Measurements from ENCODE around the gene LRP1B.
"Not testable (repeated sequence)": the region's sequence is repeated elsewhere in the genome, so short reads cannot be mapped to it uniquely, and the experiment has no call there.

The LRP1B gene

GRCh38 chr2:141226560-141226959, 904.3 kb downstream of the LRP1B start:
- peak; percentile 4 for DNase-seq

GRCh38 chr2:141207036-141207385, 923.8 kb downstream of the LRP1B start:
- DNase-seq: no peak

DNA sequence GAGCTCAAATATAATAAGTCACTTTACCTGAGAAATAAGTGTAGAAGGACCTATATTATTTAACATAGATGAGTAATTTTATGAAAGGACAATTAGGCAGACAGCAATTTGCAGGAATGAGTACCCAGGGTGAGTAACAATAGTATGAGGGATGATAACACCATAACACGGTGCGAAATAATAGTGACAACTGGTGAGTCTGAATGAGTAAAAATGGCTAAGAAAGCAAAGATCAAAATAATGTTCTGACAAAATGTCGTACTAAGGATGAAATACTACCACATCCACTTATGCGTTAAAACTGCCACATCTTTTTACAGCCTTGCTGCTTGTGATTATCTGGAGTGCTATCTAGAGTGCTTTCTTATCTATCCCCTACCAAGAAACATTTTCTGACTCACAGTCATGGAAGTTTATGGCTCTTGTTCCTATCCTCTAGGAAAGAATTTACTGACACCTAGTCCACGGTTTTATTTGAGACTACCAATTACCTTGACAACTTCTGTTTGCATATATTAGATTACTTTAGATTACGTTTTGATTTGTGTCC, 929.7 kb downstream of the LRP1B start:
- DNase-seq: no peak

DNA sequence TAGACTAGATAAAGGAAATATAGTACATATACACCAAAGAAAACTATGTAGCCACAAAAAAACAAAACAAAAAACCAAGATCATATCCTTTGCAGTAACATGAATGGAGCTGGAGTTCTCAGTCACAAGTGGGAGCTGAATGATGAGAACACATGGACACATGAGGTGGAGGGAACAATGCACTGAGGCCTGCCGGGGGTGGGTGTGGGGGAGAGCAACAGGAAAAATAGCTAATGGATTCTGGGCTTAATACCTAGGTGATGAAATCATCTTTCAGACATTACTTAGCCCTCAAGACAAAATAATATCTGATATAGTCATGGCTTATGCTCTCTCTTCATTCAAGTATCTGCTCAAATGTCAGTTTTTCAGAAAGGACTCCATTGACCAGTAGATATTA, 930.6 kb downstream of the LRP1B start:
- DNase-seq: no peak

- DNase-seq: no peak
Measured at GRCh38 chr2:141199711-141200110, 931.1 kb downstream of the LRP1B start.

DNA sequence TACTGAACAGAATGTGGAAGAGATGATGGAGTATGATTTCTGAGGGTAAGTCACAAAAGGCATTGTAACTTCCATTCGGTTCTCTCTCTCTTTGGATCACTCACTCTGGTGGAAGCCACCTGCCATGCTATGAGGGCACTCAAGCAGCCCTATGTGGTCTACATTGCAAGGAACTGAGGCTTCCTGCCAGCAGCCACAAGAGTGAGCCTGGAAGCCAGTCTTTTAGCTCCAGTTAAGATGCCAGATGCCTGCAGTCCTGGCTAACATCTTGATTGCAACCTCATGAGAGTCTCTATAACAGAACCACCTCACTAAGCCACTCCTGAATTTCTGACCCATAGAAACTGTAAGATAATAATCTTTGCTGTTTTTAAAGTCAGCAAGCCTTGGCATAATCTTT, 935.7 kb downstream of the LRP1B start:
- no peak for DNase-seq

GRCh38 chr2:141187075-141187439, 943.8 kb downstream of the LRP1B start:
- peak; percentile 58 for DNase-seq

GRCh38 chr2:141186413-141187074, 944.3 kb downstream of the LRP1B start:
- DNase-seq: no peak

DNA sequence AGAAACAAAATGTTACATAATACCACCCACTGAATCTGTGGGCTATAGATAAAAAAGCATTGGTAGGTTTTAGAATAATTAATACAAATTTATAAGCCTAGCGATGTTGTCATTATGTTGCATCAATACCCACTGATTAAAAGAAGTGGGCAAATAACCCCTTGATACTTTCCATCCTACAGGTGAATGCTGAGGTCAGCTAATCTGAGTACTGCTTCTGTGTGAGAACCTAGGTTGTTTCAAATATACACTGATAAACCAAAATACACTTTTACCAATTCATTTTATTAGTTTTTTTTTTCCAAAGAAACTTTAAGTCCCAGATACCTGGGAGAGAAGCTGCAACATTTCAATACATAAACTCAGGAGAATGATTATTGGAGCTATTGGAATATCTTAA, 948.6 kb downstream of the LRP1B start:
- no peak for DNase-seq

DNA sequence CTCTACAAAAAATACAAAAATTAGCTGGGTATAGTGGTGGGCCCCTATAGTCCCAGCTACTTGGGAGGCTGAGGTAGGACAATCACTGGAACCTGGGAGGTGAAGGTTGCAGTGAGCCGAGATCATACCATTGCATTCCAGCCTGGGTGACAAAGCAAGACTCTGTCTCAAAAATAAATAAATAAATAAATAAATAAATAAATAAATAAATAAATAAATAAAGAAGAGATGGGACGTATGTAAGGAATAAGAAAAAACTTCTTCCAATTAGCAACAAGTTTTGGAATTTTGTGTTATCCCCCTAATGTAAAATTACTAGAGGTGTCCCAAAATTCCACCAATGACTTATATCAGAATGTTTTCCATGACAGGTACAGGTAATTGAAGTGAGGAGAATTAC, 961.7 kb downstream of the LRP1B start:
- DNase-seq: not testable (repeated sequence)

DNA sequence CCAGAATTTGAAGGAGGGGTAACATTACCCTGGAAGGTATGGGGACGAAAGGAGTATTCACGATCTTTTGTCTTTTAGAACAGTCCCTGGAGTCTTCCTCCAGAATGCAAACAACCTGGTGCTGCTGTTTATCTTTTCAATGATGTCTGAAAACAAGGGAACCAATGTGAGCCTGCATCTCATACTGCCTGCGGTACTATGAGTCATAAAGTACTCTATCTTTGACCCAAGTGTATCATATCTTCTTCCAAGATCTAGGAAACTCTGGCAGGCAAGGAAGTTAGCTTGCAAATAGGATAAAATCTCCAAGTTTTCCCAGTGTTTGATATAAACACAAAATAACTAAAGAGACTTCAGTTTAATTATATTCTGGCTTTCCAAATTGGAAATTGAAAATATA, 968.5 kb downstream of the LRP1B start:
- no peak for DNase-seq

- no peak for DNase-seq
Measured at GRCh38 chr2:141151611-141152286, 979.1 kb downstream of the LRP1B start.

- DNase-seq: peak; percentile 14
Measured at GRCh38 chr2:141142025-141142424, 988.8 kb downstream of the LRP1B start.

- no peak for DNase-seq
Measured at GRCh38 chr2:141137122-141137693, 993.6 kb downstream of the LRP1B start.

DNA sequence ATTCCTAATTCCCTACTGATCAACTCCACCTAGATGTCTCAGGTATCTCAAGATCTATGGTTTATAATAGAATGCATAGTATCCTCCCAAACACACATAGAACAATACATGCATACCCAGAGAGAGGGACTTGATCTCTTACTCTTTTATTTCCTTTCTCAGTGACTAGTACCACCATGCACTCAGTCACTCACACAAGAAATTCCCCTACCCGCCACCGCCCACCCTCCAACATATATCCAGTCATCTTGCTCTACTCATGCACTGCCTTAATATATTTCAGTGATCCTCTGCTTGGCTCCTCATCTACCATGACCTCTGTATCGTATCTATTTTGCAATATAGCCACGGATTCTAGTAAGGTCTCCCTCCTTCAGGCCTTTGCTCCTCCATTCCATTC, 996.9 kb downstream of the LRP1B start:
- no peak for DNase-seq

DNA sequence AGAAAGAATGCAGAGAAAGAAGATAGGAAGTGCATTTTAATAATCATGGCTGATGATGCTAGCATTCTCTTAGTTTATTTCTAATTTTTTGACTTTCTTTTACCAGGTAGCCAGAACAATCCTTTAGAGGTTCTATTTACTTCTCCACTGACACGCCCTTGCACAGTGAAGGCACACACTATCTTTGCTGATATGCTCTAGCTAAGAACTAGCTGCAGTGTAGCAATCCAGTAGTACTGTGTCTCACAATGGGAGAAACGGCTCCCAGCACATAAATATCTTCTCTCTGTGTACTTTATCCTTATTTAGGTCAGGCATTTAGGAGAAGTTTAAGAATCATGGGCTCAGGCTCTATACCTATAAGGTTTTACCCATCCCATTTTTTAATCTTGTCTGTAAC, 1005.4 kb downstream of the LRP1B start:
- no peak for DNase-seq

- no peak for DNase-seq
Measured at GRCh38 chr2:141118836-141119235, 1012.0 kb downstream of the LRP1B start.

DNA sequence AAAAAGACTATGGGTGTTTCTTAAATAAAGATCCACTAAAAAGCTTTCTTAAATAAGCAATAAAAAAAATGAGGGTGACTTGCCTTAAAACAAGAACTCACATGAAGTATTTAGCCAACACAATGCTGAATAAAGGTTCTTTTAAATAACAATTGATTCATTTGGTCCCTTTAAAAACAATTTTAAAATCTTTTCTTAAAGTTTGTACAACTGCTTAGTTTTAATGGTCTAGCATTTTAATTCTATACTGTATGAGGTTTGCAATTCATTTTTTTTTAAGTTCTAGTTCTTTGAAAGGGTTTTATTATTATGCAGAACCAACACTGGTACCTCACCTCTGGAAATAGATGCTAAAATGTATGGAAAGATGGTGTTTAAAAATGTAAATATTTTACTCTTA, 1017.5 kb downstream of the LRP1B start:
- DNase-seq: no peak

DNA sequence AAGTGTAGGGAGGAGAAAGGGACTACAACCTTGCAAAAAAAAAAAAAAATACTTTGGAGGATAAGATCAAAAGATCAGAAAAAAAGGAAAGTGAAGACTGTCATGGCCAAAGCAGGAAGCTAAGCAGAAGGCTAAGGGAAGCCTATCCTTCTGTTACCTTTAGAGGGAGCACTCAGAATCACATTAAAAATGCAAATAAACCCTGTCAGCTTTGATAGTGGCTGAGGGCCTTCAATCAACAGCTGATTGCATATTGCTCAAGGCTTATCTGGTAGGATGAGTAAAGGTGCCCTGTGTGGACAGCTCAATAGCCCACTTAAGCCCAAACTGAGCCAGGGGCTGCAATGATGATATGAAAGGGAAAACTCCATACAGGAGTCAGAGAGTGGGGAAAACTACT, 1021.2 kb downstream of the LRP1B start:
- peak; percentile 31 for DNase-seq

GRCh38 chr2:141105763-141106162, 1025.1 kb downstream of the LRP1B start:
- no peak for DNase-seq

DNA sequence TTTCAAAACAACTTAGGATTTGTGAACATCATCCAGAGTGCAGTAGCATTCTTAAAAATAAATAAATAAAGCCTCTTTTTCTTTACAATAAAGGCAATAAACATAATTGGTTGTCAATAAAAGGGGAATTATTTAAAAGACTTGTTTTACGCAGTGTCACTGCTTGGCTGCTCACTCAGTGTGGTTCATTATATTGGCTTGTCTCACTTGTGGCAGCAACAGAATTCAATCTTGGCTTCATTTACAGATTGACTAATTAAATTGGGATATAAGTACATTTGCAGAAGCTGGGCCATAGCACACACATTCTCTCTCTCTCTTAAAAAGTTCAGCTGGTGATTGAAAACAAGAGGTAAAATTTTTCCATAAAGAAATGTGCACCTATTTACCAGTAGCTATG, 1027.6 kb downstream of the LRP1B start:
- DNase-seq: no peak

GRCh38 chr2:141079231-141079630, 1051.6 kb downstream of the LRP1B start:
- no peak for DNase-seq

GRCh38 chr2:141075753-141076152, 1055.1 kb downstream of the LRP1B start:
- no peak for DNase-seq

DNA sequence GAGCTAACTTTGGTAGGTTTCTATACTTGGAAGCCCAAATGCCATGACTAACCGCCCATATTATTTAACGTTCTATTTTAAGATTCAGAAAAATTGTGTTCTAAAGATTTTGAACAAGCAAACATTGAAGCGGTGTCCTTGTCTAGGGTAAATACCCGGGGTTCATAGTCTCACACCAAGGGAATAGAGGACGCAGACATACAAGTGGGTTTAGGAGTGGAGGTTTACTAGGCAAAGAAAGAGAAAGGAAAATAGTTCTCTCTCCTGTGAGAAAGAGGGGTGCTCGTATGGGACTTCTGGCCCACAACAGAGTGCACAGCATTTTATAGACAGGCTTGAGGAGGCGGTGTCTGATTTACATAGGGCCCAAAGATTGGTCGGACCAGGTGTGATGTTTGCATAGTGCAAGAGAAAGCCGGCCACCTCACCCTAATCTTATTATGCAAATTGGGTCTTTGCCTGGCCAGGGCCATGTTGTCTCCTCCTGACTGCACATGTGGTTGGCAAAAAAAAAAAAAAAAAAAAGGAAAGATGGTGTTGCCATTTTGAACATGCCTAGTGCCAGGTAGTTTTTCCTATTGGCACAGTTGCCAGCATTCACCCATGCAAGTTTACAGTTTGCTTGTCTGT, 1062.6 kb downstream of the LRP1B start:
- DNase-seq: no peak

All from eye (tissue), 1 donor.